Measurements from ENCODE around the gene ZNRF2.

ZNRF2 gene

GRCh38 chr7:30280631-30281030 lies 3.8 kb upstream of the ZNRF2 start:
- no peaks in the 10 kb centered on the region for H3K4me1 ChIP-seq

GRCh38 chr7:30281263-30281662 lies 3.1 kb upstream of the ZNRF2 start:
- TF ChIP-seq CTCF (IDR thresholded peaks at IDR 0.05) = no peak
- H3K4me3 ChIP-seq (ENCODE audit: low read depth, low read length) = no peak overlapping the region
- no peak overlapping the region for H3K27ac ChIP-seq
- no peaks in the 10 kb centered on the region for H3K36me3 ChIP-seq (ENCODE audit: control insufficient read depth, insufficient read depth, low read length)
- H3K9ac ChIP-seq = no peak overlapping the region
- H3K79me2 ChIP-seq = no peaks in the 10 kb centered on the region
- no peaks in the 10 kb centered on the region for H3K4me1 ChIP-seq
- H3K27me3 ChIP-seq (ENCODE audit: control insufficient read depth, insufficient read depth, low read length) = no peaks in the 10 kb centered on the region
- no peak overlapping the region for H2AFZ ChIP-seq
- no peak overlapping the region for H3K4me2 ChIP-seq (ENCODE audit: low read length)
- no peaks in the 10 kb centered on the region for H3K9me3 ChIP-seq (ENCODE audit: control insufficient read depth, low read length)

More at GRCh38 chr7:30280631-30281030, 3.8 kb upstream of the ZNRF2 start:
- Histone ChIP-seq H3K4me3 (ENCODE audit: low read depth, low read length) (no peak overlapping the region), H3K27me3 (ENCODE audit: control insufficient read depth, insufficient read depth, low read length) (no peaks in the 10 kb centered on the region), H2AFZ (no peak overlapping the region), H3K36me3 (ENCODE audit: control insufficient read depth, insufficient read depth, low read length) (no peaks in the 10 kb centered on the region), H3K9me3 (ENCODE audit: control insufficient read depth, low read length) (no peaks in the 10 kb centered on the region), H3K4me2 (ENCODE audit: low read length) (no peak overlapping the region), H3K79me2 (no peaks in the 10 kb centered on the region), H3K9ac (no peak overlapping the region), H3K27ac (no peak overlapping the region)
- TF ChIP-seq CTCF (IDR thresholded peaks at IDR 0.05) = no peak

- no peak for TF ChIP-seq CTCF (IDR thresholded peaks at IDR 0.05)
- no peaks in the 10 kb centered on the region for H3K36me3 ChIP-seq (ENCODE audit: control insufficient read depth, insufficient read depth, low read length)
Observed at GRCh38 chr7:30281791-30282190, 2.6 kb upstream of the ZNRF2 start.

GRCh38 chr7:30282735-30283134 lies 1.7 kb upstream of the ZNRF2 start:
- Histone ChIP-seq H3K27me3 (ENCODE audit: control insufficient read depth, insufficient read depth, low read length) (no peaks in the 10 kb centered on the region), H2AFZ (no peak overlapping the region), H3K27ac (no peak overlapping the region), H3K79me2 (peaks cover 11% of the 10 kb centered on the region), H3K4me3 (ENCODE audit: low read depth, low read length) (no peak overlapping the region), H3K4me1 (no peaks in the 10 kb centered on the region), H3K9me3 (ENCODE audit: control insufficient read depth, low read length) (no peaks in the 10 kb centered on the region), H3K9ac (no peak overlapping the region), H3K4me2 (ENCODE audit: low read length) (no peak overlapping the region), H3K36me3 (ENCODE audit: control insufficient read depth, insufficient read depth, low read length) (no peaks in the 10 kb centered on the region)
- TF ChIP-seq CTCF (IDR thresholded peaks at IDR 0.05) = no peak

More at GRCh38 chr7:30281791-30282190, 2.6 kb upstream of the ZNRF2 start:
- Histone ChIP-seq H3K4me2 (ENCODE audit: low read length) (no peak overlapping the region), H3K79me2 (peaks cover 5% of the 10 kb centered on the region), H2AFZ (no peak overlapping the region), H3K4me1 (no peaks in the 10 kb centered on the region), H3K9ac (no peak overlapping the region), H3K9me3 (ENCODE audit: control insufficient read depth, low read length) (no peaks in the 10 kb centered on the region), H3K27ac (no peak overlapping the region), H3K4me3 (ENCODE audit: low read depth, low read length) (no peak overlapping the region), H3K27me3 (ENCODE audit: control insufficient read depth, insufficient read depth, low read length) (no peaks in the 10 kb centered on the region)

GRCh38 chr7:30285067-30285535 lies 704 bp downstream of the ZNRF2 start:
- no peaks in the 10 kb centered on the region for H3K4me1 ChIP-seq
- H3K4me2 ChIP-seq (ENCODE audit: low read length) = peak overlapping the region; percentile 67
- H3K79me2 ChIP-seq = peaks cover 16% of the 10 kb centered on the region
- H3K27ac ChIP-seq = peak overlapping the region; percentile 95
- H3K36me3 ChIP-seq (ENCODE audit: control insufficient read depth, insufficient read depth, low read length) = no peaks in the 10 kb centered on the region
- peak overlapping the region; percentile 71 for H2AFZ ChIP-seq
- TF ChIP-seq CTCF (IDR thresholded peaks at IDR 0.05) = no peak
- H3K9me3 ChIP-seq (ENCODE audit: control insufficient read depth, low read length) = no peaks in the 10 kb centered on the region
- H3K4me3 ChIP-seq (ENCODE audit: low read depth, low read length) = peak overlapping the region; percentile 64
- peak overlapping the region; percentile 71 for H3K9ac ChIP-seq
- H3K27me3 ChIP-seq (ENCODE audit: control insufficient read depth, insufficient read depth, low read length) = no peaks in the 10 kb centered on the region
